Gastroesophageal sphincter (tissue), 3 donors: ENCODE data around the gene TPX2.

Experiments
- EP300 ChIP-seq: sonication (generic); formaldehyde crosslinking; IDR thresholded peaks from one replicate; pipeline ENCODE4 v1.6.1; 2017; ENCODE audit warnings: antibody characterized with exemption, mild to moderate bottlenecking
- POLR2A ChIP-seq, 2 donors: fragments of 450-650 bp; IDR thresholded peaks; one replicate each; pipeline ENCODE4 v1.6.1; 2017; ENCODE audit warnings: antibody characterized with exemption in 2 of 2, mild to moderate bottlenecking in 2 of 2, moderate library complexity in 1 of 2
- POLR2AphosphoS5 ChIP-seq: sonication (generic); formaldehyde crosslinking; IDR thresholded peaks from one replicate; pipeline ENCODE4 v1.6.1; 2017; ENCODE audit warnings: antibody characterized with exemption
- TF ChIP-seq, protein P1 (sequence below), 4 experiments: fragments of 200-600 bp in 2 of 4; fragments of 450-650 bp in 2 of 4; sonication (generic) in 1 of 4; IDR thresholded peaks; one replicate each; pipeline ENCODE4 v1.5.1; 2017 to 2019; ENCODE audit warnings: antibody characterized with exemption in 4 of 4, mild to moderate bottlenecking in 2 of 4, moderate library complexity in 2 of 4

- TF ChIP-seq, protein P1, sequence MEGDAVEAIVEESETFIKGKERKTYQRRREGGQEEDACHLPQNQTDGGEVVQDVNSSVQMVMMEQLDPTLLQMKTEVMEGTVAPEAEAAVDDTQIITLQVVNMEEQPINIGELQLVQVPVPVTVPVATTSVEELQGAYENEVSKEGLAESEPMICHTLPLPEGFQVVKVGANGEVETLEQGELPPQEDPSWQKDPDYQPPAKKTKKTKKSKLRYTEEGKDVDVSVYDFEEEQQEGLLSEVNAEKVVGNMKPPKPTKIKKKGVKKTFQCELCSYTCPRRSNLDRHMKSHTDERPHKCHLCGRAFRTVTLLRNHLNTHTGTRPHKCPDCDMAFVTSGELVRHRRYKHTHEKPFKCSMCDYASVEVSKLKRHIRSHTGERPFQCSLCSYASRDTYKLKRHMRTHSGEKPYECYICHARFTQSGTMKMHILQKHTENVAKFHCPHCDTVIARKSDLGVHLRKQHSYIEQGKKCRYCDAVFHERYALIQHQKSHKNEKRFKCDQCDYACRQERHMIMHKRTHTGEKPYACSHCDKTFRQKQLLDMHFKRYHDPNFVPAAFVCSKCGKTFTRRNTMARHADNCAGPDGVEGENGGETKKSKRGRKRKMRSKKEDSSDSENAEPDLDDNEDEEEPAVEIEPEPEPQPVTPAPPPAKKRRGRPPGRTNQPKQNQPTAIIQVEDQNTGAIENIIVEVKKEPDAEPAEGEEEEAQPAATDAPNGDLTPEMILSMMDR (IDR thresholded peaks at IDR 0.05), result peak; percentile 58 to 89 (median 78)
- peak; percentile 55 to 64 for TF ChIP-seq POLR2A (IDR thresholded peaks at IDR 0.05)
- peak; percentile 51 for TF ChIP-seq POLR2AphosphoS5
- TF ChIP-seq EP300, result no peak
Observed at GRCh38 chr20:31722257-31723068, 16.6 kb upstream of the TPX2 start, which contains the start of gene BCL2L1.
